Hepatocyte (in vitro differentiated cells): ENCODE measurements around the gene TAS2R60. TPM values are rescaled to one million over a fixed set of nuclear protein-coding genes. Genes with fewer than 3 reads are reported as not detected.
A peak's percentile ranks its signal among the peaks of the same experiment; 100 is the strongest.

Experiments
- DNase-seq: peaks from one replicate; pipeline ENCODE4 v3.0.0-alpha.2; 2016; ENCODE audit warnings: low spot score
- H2AFZ ChIP-seq: fragments of 200-600 bp; sonication (generic); 2 replicates; pipeline ENCODE4 v1.6.0; 2016; ENCODE audit warnings: antibody characterized with exemption, mild to moderate bottlenecking
- H3K27ac ChIP-seq: fragments of 200-600 bp; sonication (generic); 2 replicates; pipeline ENCODE4 v1.5.1; 2016; ENCODE audit warnings: mild to moderate bottlenecking
- H3K27me3 ChIP-seq: fragments of 200-600 bp; sonication (generic); 2 replicates; pipeline ENCODE4 v1.6.1; 2016
- H3K36me3 ChIP-seq: fragments of 200-600 bp; sonication (generic); replicated peaks from 2 replicates; pipeline ENCODE4 v1.5.1; 2016; ENCODE audit warnings: low read depth; ENCODE audit not compliant: insufficient read depth
- H3K4me1 ChIP-seq: fragments of 200-600 bp; sonication (generic); 2 replicates; pipeline ENCODE4 v1.5.1; 2016; ENCODE audit warnings: mild to moderate bottlenecking, moderate library complexity; ENCODE audit not compliant: insufficient read depth
- H3K4me2 ChIP-seq: fragments of 200-600 bp; sonication (generic); 2 replicates; pipeline ENCODE4 v1.6.0; 2016
- H3K4me3 ChIP-seq: fragments of 200-600 bp; sonication (generic); 2 replicates; pipeline ENCODE4 v1.5.1; 2016; ENCODE audit warnings: mild to moderate bottlenecking
- H3K79me2 ChIP-seq: fragments of 200-600 bp; sonication (generic); 2 replicates; pipeline ENCODE4 v1.6.0; 2017; ENCODE audit warnings: mild to moderate bottlenecking
- H3K9me2 ChIP-seq: fragments of 200-600 bp; sonication (generic); replicated peaks from 2 replicates; pipeline ENCODE4 v1.6.0; 2017; ENCODE audit warnings: mild to moderate bottlenecking; ENCODE audit not compliant: insufficient read depth
- H3K9me3 ChIP-seq: fragments of 200-600 bp; sonication (generic); 2 replicates; pipeline ENCODE4 v1.5.1; 2016; ENCODE audit warnings: low read depth, mild to moderate bottlenecking
- H4K20me1 ChIP-seq: fragments of 200-600 bp; sonication (generic); 2 replicates; pipeline ENCODE4 v1.6.0; 2016; ENCODE audit warnings: mild to moderate bottlenecking; ENCODE audit not compliant: insufficient read depth, poor library complexity, severe bottlenecking
- EZH2 ChIP-seq: fragments of 200-600 bp; sonication (generic); IDR thresholded peaks from 2 replicates; pipeline ENCODE4 v1.6.1; 2016; ENCODE audit warnings: antibody characterized with exemption, mild to moderate bottlenecking, borderline replicate concordance
- EZH2phosphoT487 ChIP-seq: fragments of 200-600 bp; sonication (generic); IDR thresholded peaks from one replicate; pipeline ENCODE4 v1.6.1; 2018; ENCODE audit warnings: antibody characterized with exemption, mild to moderate bottlenecking, low read depth, moderate library complexity; ENCODE audit not compliant: unreplicated experiment, severe bottlenecking
- WGBS: methylation state at CpG from one replicate; pipeline ENCODE4 v1.1.6; 2016; ENCODE audit warnings: low lambda C conversion rate; ENCODE audit errors: missing lambda C conversion rate; 5-methylcytosine and 5-hydroxymethylcytosine counted together
- polyA plus RNA-seq: library from polyadenylated mRNA; unstranded; fragments of >200 nt; fragmentation: Nextera tagmentation; extraction: Ambion mirVana; gene quantifications from 2 replicates; pipeline ENCODE4 v1.2.1, GENCODE V29; 2016
- total RNA-seq: library from RNA; depleted of rRNA; stranded (reverse); fragments of >200 nt; gene quantifications from 2 replicates; pipeline ENCODE4 v1.2.3, GENCODE V29; 2014
- TF ChIP-seq, protein P1 (sequence below): fragments of 200-600 bp; sonication (generic); IDR thresholded peaks from 2 replicates; pipeline ENCODE4 v1.5.1; 2016; ENCODE audit warnings: antibody characterized with exemption, mild to moderate bottlenecking; ENCODE audit not compliant: poor library complexity

TAS2R60 gene
- total and polyA plus RNA-seq, 2 experiments from 2014 or later = not detected

- no peak overlapping the region for H3K4me3 ChIP-seq
- DNase-seq = peak; percentile 50
- no peaks in the 10 kb centered on the region for H3K9me2 ChIP-seq
- no peaks in the 10 kb centered on the region for H3K9me3 ChIP-seq
- no peak overlapping the region for H3K27ac ChIP-seq
- H3K4me1 ChIP-seq = no peaks in the 10 kb centered on the region
- no peaks in the 10 kb centered on the region for H4K20me1 ChIP-seq
- TF ChIP-seq, protein P1, sequence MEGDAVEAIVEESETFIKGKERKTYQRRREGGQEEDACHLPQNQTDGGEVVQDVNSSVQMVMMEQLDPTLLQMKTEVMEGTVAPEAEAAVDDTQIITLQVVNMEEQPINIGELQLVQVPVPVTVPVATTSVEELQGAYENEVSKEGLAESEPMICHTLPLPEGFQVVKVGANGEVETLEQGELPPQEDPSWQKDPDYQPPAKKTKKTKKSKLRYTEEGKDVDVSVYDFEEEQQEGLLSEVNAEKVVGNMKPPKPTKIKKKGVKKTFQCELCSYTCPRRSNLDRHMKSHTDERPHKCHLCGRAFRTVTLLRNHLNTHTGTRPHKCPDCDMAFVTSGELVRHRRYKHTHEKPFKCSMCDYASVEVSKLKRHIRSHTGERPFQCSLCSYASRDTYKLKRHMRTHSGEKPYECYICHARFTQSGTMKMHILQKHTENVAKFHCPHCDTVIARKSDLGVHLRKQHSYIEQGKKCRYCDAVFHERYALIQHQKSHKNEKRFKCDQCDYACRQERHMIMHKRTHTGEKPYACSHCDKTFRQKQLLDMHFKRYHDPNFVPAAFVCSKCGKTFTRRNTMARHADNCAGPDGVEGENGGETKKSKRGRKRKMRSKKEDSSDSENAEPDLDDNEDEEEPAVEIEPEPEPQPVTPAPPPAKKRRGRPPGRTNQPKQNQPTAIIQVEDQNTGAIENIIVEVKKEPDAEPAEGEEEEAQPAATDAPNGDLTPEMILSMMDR = peak; percentile 57
- no peak for TF ChIP-seq EZH2
- TF ChIP-seq EZH2phosphoT487 = no peak
- no peaks in the 10 kb centered on the region for H3K79me2 ChIP-seq
- H2AFZ ChIP-seq = no peak overlapping the region
- H3K27me3 ChIP-seq = no peaks in the 10 kb centered on the region
- no peaks in the 10 kb centered on the region for H3K36me3 ChIP-seq
- 85% methylated on average over 1 of the region's 1 CpG for WGBS
- H3K4me2 ChIP-seq = no peak overlapping the region
These were observed 47.6 kb downstream of the TAS2R60 start for GRCh38 chr7:143490717-143491306.

GRCh38 chr7:143492043-143492471, 48.8 kb downstream of the TAS2R60 start:
- Histone ChIP-seq H3K4me1 (no peaks in the 10 kb centered on the region), H4K20me1 (no peaks in the 10 kb centered on the region), H3K9me3 (no peaks in the 10 kb centered on the region), H3K4me3 (no peak overlapping the region), H3K27me3 (no peaks in the 10 kb centered on the region), H3K27ac (peak overlapping the region; percentile 10), H2AFZ (no peak overlapping the region), H3K79me2 (no peaks in the 10 kb centered on the region), H3K9me2 (no peaks in the 10 kb centered on the region), H3K36me3 (no peaks in the 10 kb centered on the region), H3K4me2 (no peak overlapping the region)
- 48% methylated on average over 2 of the region's 2 CpGs for WGBS
- TF ChIP-seq, protein P1 = no peak
- TF ChIP-seq EZH2 = no peak
- TF ChIP-seq EZH2phosphoT487 = no peak
- DNase-seq = peak; percentile 47

DNA sequence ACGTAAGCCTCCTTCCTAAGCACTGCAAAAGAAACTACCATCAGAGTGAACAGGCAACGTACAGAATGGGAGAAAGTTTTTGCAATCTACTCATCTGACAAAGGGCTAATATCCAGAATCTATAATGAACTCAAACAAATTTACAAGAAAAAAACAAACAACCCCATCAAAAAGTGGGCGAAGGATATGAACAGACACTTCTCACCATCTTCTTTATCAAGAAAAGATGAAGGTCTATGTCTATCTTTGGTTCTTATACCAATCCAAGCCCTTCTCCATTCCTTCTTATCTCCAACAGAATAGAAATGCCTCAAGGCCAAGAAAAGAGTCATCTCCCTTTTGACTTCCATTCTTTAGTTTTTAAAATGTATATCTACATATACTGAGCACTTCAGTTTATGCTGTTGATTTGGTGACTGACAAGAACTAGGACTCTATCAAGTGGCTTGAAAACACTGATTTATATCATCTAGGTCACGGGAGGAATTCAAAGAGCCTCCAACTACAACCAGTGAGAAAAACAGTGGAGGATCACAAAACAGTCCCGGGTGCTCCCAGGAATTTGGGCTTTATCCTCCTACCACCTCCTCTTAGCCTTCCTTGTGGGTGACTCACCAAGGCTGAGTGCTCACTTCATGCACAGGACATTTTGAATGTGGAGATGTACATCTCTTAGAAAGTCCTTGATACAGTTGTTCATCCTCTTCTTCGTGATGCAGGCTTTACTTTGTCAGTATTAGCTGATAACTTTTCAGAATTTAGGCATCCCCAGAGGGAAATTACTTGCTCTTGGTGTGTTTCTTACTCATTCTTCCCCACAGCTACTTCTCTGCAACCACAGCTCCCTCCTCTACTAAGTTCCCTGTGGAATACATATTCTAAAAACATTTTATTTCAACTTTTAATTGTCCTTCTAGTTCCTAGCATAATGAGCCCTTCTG, 49.8 kb downstream of the TAS2R60 start:
- Histone ChIP-seq H2AFZ (no peak overlapping the region), H3K27ac (no peak overlapping the region), H3K9me3 (no peaks in the 10 kb centered on the region), H3K4me2 (no peak overlapping the region), H3K4me3 (no peak overlapping the region), H3K79me2 (no peaks in the 10 kb centered on the region), H3K9me2 (no peaks in the 10 kb centered on the region), H4K20me1 (no peaks in the 10 kb centered on the region), H3K27me3 (no peaks in the 10 kb centered on the region), H3K4me1 (no peaks in the 10 kb centered on the region), H3K36me3 (no peaks in the 10 kb centered on the region)
- DNase-seq = no peak
- WGBS = 87% methylated on average over 6 of the region's 6 CpGs
- no peak for TF ChIP-seq EZH2
- TF ChIP-seq, protein P1 = no peak
- TF ChIP-seq EZH2phosphoT487 = no peak
